ENCODE data around the gene BRIP1.
"Not testable (repeated sequence)": the region's sequence is repeated elsewhere in the genome, so short reads cannot be mapped to it uniquely, and the experiment has no call there.

Gene BRIP1

DNA sequence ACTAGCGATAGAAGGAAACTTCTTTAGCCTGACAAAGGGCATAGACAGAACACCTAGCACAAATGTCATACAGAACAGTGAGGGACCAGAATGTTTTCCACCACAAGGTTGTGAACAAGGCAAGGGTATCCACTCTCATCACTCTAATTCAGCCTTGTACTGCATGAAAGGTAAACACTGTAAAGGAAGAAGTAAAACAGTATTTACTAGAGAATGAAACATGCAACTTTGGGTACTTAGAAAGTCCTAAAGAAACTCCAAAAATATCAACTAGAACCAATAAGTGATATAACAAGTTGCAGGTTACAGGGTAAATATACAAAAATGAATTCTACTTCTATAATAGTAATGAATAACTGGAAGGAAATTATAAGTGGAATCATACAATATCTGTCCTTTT lies 32.2 kb downstream of the BRIP1 start:
- ATAC-seq, result no peak
- TF ChIP-seq GLIS3 (CRISPR knock-in tag; IDR thresholded peaks at IDR 0.05), result no peak
- TF ChIP-seq TOX (CRISPR knock-in tag; IDR thresholded peaks at IDR 0.05; ENCODE audit: borderline replicate concordance), result no peak

DNA sequence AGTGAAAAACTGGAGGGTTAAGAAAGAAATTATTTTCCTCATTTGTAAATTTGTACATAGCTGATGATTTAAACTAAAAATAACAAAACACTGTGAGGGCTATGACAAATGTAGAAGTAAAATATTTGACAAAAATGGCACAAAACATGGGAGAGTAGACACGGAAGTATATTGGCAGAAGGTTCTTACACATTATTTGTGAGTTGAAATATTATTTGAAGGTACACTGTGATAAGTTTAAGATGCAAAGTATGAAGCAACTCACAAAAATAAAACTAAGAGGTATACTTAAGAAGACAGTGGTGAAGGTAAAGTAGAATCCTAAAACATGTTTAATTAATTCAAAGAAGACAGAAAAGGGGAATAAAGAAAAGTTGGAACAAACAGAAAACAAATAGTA lies 34.6 kb downstream of the BRIP1 start:
- ATAC-seq, result no peak
- TF ChIP-seq ARNTL (CRISPR knock-in tag; IDR thresholded peaks at IDR 0.05; ENCODE audit: borderline replicate concordance, low read depth) (no peak), ZNF565 (CRISPR knock-in tag; conservative IDR thresholded peaks at IDR 0.05; ENCODE audit: low read depth) (no peak), BACH2 (CRISPR knock-in tag; IDR thresholded peaks at IDR 0.05; ENCODE audit: borderline replicate concordance) (no peak), TCF4 (CRISPR knock-in tag; IDR thresholded peaks at IDR 0.05; ENCODE audit: borderline replicate concordance) (no peak), CSDC2 (CRISPR knock-in tag; IDR thresholded peaks at IDR 0.05) (no peak), PPARA (CRISPR knock-in tag; IDR thresholded peaks at IDR 0.05; ENCODE audit: borderline replicate concordance) (no peak), ZC3H10 (CRISPR knock-in tag; IDR thresholded peaks at IDR 0.05) (no peak), GLIS3 (CRISPR knock-in tag; IDR thresholded peaks at IDR 0.05) (no peak), ZFP30 (CRISPR knock-in tag; IDR thresholded peaks at IDR 0.05) (no peak)
- TF ChIP-seq, protein P1, sequence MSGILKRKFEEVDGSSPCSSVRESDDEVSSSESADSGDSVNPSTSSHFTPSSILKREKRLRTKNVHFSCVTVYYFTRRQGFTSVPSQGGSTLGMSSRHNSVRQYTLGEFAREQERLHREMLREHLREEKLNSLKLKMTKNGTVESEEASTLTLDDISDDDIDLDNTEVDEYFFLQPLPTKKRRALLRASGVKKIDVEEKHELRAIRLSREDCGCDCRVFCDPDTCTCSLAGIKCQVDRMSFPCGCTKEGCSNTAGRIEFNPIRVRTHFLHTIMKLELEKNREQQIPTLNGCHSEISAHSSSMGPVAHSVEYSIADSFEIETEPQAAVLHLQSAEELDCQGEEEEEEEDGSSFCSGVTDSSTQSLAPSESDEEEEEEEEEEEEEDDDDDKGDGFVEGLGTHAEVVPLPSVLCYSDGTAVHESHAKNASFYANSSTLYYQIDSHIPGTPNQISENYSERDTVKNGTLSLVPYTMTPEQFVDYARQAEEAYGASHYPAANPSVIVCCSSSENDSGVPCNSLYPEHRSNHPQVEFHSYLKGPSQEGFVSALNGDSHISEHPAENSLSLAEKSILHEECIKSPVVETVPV (CRISPR knock-in tag; IDR thresholded peaks at IDR 0.05), result no peak
- TF ChIP-seq, protein P2, sequence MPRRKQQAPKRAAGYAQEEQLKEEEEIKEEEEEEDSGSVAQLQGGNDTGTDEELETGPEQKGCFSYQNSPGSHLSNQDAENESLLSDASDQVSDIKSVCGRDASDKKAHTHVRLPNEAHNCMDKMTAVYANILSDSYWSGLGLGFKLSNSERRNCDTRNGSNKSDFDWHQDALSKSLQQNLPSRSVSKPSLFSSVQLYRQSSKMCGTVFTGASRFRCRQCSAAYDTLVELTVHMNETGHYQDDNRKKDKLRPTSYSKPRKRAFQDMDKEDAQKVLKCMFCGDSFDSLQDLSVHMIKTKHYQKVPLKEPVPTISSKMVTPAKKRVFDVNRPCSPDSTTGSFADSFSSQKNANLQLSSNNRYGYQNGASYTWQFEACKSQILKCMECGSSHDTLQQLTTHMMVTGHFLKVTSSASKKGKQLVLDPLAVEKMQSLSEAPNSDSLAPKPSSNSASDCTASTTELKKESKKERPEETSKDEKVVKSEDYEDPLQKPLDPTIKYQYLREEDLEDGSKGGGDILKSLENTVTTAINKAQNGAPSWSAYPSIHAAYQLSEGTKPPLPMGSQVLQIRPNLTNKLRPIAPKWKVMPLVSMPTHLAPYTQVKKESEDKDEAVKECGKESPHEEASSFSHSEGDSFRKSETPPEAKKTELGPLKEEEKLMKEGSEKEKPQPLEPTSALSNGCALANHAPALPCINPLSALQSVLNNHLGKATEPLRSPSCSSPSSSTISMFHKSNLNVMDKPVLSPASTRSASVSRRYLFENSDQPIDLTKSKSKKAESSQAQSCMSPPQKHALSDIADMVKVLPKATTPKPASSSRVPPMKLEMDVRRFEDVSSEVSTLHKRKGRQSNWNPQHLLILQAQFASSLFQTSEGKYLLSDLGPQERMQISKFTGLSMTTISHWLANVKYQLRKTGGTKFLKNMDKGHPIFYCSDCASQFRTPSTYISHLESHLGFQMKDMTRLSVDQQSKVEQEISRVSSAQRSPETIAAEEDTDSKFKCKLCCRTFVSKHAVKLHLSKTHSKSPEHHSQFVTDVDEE (CRISPR knock-in tag; IDR thresholded peaks at IDR 0.05), result no peak

DNA sequence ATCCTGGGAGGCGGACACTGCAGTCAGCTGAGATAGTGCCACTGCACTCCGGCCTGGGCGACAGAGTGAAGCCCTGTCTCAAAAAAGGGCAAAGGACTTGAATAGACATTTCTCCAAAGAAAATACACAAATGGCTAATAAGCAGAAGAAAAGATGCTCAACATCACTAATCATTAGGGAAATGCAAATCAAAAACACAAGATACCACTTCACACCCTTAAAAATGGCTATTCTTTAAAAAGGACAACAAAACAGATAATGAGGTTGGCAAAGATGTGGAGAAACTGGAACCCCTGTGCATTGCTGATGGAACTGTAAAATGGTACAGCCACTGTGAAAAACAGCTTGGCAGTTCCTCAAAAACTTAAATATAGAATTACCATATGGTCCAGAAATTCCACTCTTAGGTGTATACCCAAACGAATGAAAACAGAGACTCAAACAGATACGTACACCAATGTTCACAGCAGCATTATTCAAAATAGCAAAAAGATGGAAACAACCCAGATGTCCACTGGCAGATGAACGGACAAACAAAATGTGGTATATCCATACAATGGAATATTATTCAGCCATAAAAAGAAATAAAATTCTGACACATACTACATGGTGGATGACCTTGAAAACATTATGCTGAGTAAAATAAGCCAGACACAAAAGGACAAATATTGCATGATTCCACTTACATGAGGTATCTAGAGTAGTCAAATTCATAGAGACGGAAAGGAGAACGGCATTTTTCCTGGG lies 35.5 kb downstream of the BRIP1 start:
- ATAC-seq, result no peak
- TF ChIP-seq ZNF8 (CRISPR knock-in tag; IDR thresholded peaks at IDR 0.05) (peak; percentile 99), ZFP30 (CRISPR knock-in tag; IDR thresholded peaks at IDR 0.05) (no peak)

DNA sequence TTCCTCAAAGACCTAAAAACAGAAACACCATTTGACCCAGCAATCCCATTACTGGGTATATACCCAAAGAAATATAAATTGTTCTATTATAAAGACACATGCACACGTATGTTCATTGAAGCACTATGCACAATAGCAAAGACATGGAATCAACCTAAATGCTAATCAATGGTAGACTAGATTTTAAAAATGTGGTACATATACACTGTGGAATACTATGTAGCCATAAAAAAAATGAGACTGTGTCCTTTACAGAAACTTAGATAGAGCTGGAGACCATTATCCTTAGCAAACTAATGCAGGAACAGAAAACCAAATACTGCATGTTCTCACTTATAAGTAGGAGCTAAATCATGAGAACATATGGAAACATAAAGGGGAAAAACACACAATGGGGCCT lies 36.5 kb downstream of the BRIP1 start:
- ATAC-seq, result not testable (repeated sequence)

DNA sequence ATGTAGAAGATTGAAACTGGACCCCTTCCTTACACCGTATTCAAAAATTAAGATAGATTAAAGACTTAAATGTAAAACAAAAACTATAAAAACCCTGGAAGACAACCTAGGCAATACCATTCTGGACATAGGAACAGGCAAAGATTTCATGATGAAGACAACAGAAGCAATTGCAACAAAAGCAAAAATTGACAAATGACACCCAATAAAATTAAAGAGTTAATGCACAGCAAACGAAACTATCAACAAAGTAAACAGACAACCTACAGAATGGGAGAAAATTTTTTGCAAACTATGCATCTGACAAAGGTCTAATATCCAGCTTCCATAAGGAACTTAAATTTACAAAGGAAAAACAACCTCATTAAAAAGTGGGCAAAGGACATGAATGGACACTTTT lies 37.1 kb downstream of the BRIP1 start:
- ATAC-seq, result not testable (repeated sequence)

DNA sequence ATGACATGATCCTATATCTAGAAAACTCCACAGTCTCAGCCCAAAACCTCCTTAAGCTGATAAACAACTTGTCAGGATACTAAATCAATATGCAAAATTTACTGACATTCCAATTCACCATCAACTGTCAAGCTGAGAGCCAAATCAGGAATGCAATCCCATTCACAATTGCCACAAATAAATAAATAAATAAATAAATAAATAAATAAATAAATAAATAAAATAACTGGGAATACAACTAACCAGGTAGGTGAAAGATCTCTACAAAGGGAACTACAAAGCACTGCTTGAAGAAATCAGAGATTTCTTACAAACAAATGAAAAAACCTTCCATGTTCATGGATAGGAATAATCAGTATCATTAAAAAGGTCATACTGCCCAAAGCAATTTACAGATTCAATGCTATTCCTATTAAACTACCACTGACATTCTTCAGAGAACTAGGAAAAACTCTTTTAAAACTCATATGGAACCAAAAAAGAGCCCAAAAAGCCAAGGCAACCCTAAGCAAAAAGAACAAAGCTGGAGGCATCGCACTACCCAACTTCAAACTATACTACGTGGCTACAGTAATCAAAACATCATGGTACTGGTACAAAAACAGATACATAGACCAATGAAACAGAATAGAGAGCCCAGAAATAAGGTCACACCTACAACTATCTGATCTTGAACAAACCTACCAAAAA lies 37.7 kb downstream of the BRIP1 start:
- ATAC-seq, result no peak
- TF ChIP-seq PPARA (CRISPR knock-in tag; IDR thresholded peaks at IDR 0.05; ENCODE audit: borderline replicate concordance), result no peak
- no peak for TF ChIP-seq TCF4 (CRISPR knock-in tag; IDR thresholded peaks at IDR 0.05; ENCODE audit: borderline replicate concordance)
- no peak for TF ChIP-seq ISL1 (CRISPR knock-in tag; IDR thresholded peaks at IDR 0.05)

DNA sequence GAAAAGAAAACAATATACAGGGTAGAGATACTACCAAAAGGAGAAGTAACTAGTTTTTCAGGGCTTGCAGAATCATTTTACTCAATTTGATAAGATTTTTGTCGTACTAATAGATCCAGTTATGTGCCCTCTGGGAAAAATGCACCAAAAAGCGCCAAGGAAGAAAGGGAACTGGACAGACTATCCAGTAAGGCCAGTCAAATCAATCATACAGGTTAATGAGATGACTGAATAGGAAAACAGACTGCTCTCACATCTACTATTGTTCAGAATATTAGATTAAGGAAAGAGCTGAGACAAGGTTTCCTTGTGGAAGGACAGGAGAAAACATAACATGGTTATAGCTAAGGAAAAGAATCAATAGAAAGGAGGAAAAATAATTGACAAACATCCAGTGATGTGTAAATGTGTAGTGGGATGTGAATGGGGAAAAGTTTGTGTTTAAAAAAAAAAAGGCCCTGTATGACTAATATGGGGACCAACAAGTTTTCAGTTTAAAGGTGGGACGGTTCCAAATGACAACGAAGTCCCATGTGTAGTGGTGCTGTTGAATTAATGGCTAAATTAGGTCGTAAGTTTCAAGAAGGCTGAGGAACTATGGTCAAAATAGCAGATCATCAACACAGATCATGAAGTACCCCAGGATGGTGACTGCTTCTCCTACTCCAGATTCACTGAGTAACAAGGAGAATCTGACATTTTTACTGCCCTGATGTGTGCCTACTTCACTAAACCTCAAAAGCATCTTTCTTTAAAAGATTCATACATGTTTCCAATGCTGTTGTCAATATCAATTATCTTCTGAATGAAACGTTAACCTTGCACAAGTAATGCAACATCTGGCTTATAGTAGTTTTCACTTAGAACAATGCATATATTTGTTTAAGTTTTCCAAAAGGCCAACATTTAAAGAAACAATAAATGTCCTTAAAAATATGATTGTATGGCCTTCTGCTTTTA lies 40.7 kb downstream of the BRIP1 start:
- ATAC-seq, result no peak
- TF ChIP-seq, protein P1 (CRISPR knock-in tag; IDR thresholded peaks at IDR 0.05), result no peak
- no peak for TF ChIP-seq ZNF565 (CRISPR knock-in tag; conservative IDR thresholded peaks at IDR 0.05; ENCODE audit: low read depth)
- 0 out of 2 replicates have a peak, but pooled peaks have one; percentile 27 for TF ChIP-seq ISL1 (CRISPR knock-in tag; IDR thresholded peaks at IDR 0.05)
- TF ChIP-seq GLIS3 (CRISPR knock-in tag; IDR thresholded peaks at IDR 0.05), result no peak
- TF ChIP-seq, protein P2 (CRISPR knock-in tag; IDR thresholded peaks at IDR 0.05), result no peak
- no peak for TF ChIP-seq RARB (CRISPR knock-in tag; IDR thresholded peaks at IDR 0.05)

All from SK-N-SH treated with all-trans-retinoic acid at 6 μM for 48 hours (cell line).